Thymus (tissue), 11 donors: ENCODE measurements around the gene ATXN7. TPM values are rescaled to one million over a fixed set of nuclear protein-coding genes. Genes with fewer than 3 reads are reported as not detected.

Experiments used
- DNase-seq, 9 donors: peaks; one replicate each; pipeline ENCODE4 v3.0.0-alpha.2; 2013; ENCODE audit warnings: low spot score in 9 of 9, low read depth in 6 of 9, missing footprints in 1 of 9
- H3K27ac ChIP-seq, 2 donors: one replicate each; pipeline ENCODE4 v1.5.1; 2013; ENCODE audit warnings: control low read depth in 1 of 2, low read depth in 1 of 2, low read length in 1 of 2, mild to moderate bottlenecking in 1 of 2, moderate library complexity in 1 of 2
- H3K27me3 ChIP-seq, 2 donors: one replicate each; pipeline ENCODE4 v1.5.1; 2013; ENCODE audit warnings: low read length in 1 of 2; ENCODE audit not compliant: control insufficient read depth in 2 of 2, insufficient read depth in 1 of 2
- H3K36me3 ChIP-seq, 2 donors: one replicate each; pipeline ENCODE4 v1.5.1; 2013; ENCODE audit warnings: low read length in 1 of 2, mild to moderate bottlenecking in 1 of 2, moderate library complexity in 1 of 2; ENCODE audit not compliant: control insufficient read depth in 2 of 2, insufficient read depth in 2 of 2
- H3K4me1 ChIP-seq, 2 donors: one replicate each; pipeline ENCODE4 v1.5.1; 2013; ENCODE audit warnings: low read length in 2 of 2; ENCODE audit not compliant: control insufficient read depth in 2 of 2, insufficient read depth in 2 of 2
- H3K4me3 ChIP-seq, 2 donors: one replicate each; pipeline ENCODE4 v1.5.1; 2013; ENCODE audit warnings: low read length in 2 of 2, control low read depth in 1 of 2, mild to moderate bottlenecking in 1 of 2
- H3K9me3 ChIP-seq, 2 donors: one replicate each; pipeline ENCODE4 v1.5.1; 2013; ENCODE audit warnings: low read length in 1 of 2, mild to moderate bottlenecking in 1 of 2; ENCODE audit not compliant: control insufficient read depth in 2 of 2, insufficient read depth in 1 of 2
- WGBS: extraction: QIAGEN DNeasy Blood & Tissue Kit; methylation state at CpG from one replicate; pipeline ENCODE4 v1.1.7; 2013; 5-methylcytosine and 5-hydroxymethylcytosine counted together
- polyA plus RNA-seq: library from polyadenylated mRNA; stranded (reverse); fragments of 200-250 nt; gene quantifications from one replicate; pipeline ENCODE4 v1.2.3, GENCODE V29; 2013
- total RNA-seq: library from RNA; stranded (reverse); fragments of 120-200 nt; gene quantifications from one replicate; pipeline ENCODE4 v1.2.4, GENCODE V29; 2013
- donor health status: healthy.

Gene ATXN7
- total and polyA plus RNA-seq, 2 donors = 7.8 to 11.8 TPM

- Histone ChIP-seq H3K27ac (no peak overlapping the region), H3K4me1 (peaks cover 2 to 4% of the 10 kb centered on the region in 2 donors), H3K4me3 (no peak overlapping the region), H3K36me3 (peaks cover 0 to 8% of the 10 kb centered on the region in 2 donors), H3K9me3 (no peaks in the 10 kb centered on the region), H3K27me3 (no peaks in the 10 kb centered on the region)
- peak in 1 of 9 donors; percentile 21 for DNase-seq
- WGBS = 86% methylated on average over 6 of the region's 6 CpGs
These were observed 70.6 kb downstream of the ATXN7 start for GRCh38 chr3:63934041-63934866.

- no peaks in the 10 kb centered on the region for H3K27me3 ChIP-seq
- no peaks in the 10 kb centered on the region for H3K9me3 ChIP-seq
- H3K27ac ChIP-seq = no peak overlapping the region
- H3K4me1 ChIP-seq = peaks cover 2 to 4% of the 10 kb centered on the region in 2 donors
- H3K4me3 ChIP-seq = no peak overlapping the region
- H3K36me3 ChIP-seq = peaks cover 0 to 7% of the 10 kb centered on the region in 2 donors
- WGBS = 93% methylated on average over 4 of the region's 4 CpGs
- DNase-seq = no peak
These were observed 73.3 kb downstream of the ATXN7 start for GRCh38 chr3:63936925-63937324.

- H3K4me3 ChIP-seq = no peak overlapping the region
- H3K36me3 ChIP-seq = peaks cover 0 to 7% of the 10 kb centered on the region in 2 donors
- H3K27me3 ChIP-seq = no peaks in the 10 kb centered on the region
- DNase-seq = no peak
- 92% methylated on average over 6 of the region's 6 CpGs for WGBS
- no peaks in the 10 kb centered on the region for H3K9me3 ChIP-seq
- H3K4me1 ChIP-seq = peaks cover 2 to 4% of the 10 kb centered on the region in 2 donors
- no peak overlapping the region for H3K27ac ChIP-seq
These were observed 74.3 kb downstream of the ATXN7 start for GRCh38 chr3:63937661-63938651.

- peaks cover 0 to 10% of the 10 kb centered on the region in 2 donors for H3K36me3 ChIP-seq
- H3K4me3 ChIP-seq = no peak overlapping the region
- no peaks in the 10 kb centered on the region for H3K27me3 ChIP-seq
- H3K4me1 ChIP-seq = no peaks in the 10 kb centered on the region
- no peak for DNase-seq
- H3K27ac ChIP-seq = no peak overlapping the region
- 97% methylated on average over 4 of the region's 4 CpGs for WGBS
- H3K9me3 ChIP-seq = no peaks in the 10 kb centered on the region
These were observed 76.7 kb downstream of the ATXN7 start for GRCh38 chr3:63940389-63940757.

GRCh38 chr3:63942528-63942927 is 78.9 kb downstream of the ATXN7 start:
- Histone ChIP-seq H3K4me1 (peaks cover 10% of the 10 kb centered on the region in 2 donors), H3K4me3 (no peak overlapping the region), H3K36me3 (peaks cover 0 to 8% of the 10 kb centered on the region in 2 donors), H3K27me3 (no peaks in the 10 kb centered on the region), H3K27ac (no peak overlapping the region), H3K9me3 (no peaks in the 10 kb centered on the region)
- DNase-seq = no peak

- H3K27ac ChIP-seq = no peak overlapping the region
- peaks cover 0 to 11% of the 10 kb centered on the region in 2 donors for H3K36me3 ChIP-seq
- no peak for DNase-seq
- H3K9me3 ChIP-seq = no peaks in the 10 kb centered on the region
- H3K4me1 ChIP-seq = peaks cover 15 to 19% of the 10 kb centered on the region in 2 donors
- H3K4me3 ChIP-seq = no peak overlapping the region
- H3K27me3 ChIP-seq = no peaks in the 10 kb centered on the region
These were observed 80.0 kb downstream of the ATXN7 start for GRCh38 chr3:63943678-63944077.

GRCh38 chr3:63945558-63946096 is 82.0 kb downstream of the ATXN7 start:
- Histone ChIP-seq H3K4me1 (peaks cover 15 to 19% of the 10 kb centered on the region in 2 donors), H3K36me3 (peaks cover 0 to 7% of the 10 kb centered on the region in 2 donors), H3K9me3 (no peaks in the 10 kb centered on the region), H3K27ac (no peak overlapping the region), H3K27me3 (no peaks in the 10 kb centered on the region), H3K4me3 (no peak overlapping the region)
- WGBS = 97% methylated on average over 3 of the region's 3 CpGs
- no peak for DNase-seq

GRCh38 chr3:63946753-63947152 is 83.1 kb downstream of the ATXN7 start:
- Histone ChIP-seq H3K27me3 (no peaks in the 10 kb centered on the region), H3K27ac (no peak overlapping the region), H3K4me1 (peaks cover 15 to 19% of the 10 kb centered on the region in 2 donors), H3K36me3 (peaks cover 0 to 7% of the 10 kb centered on the region in 2 donors), H3K4me3 (no peak overlapping the region), H3K9me3 (no peaks in the 10 kb centered on the region)
- DNase-seq = no peak
- WGBS = 99% methylated on average over 2 of the region's 2 CpGs
